Stimulated activated CD4-positive, alpha-beta T cell treated with anti-CD3 and anti-CD28 coated beads, Interleukin-4, amount 100 ng/mL, for 1 hour (primary cell): ENCODE data around the gene EXOC6.
"Not testable (repeated sequence)": the region's sequence is repeated elsewhere in the genome, so short reads cannot be mapped to it uniquely, and the experiment has no call there.

Experiments used
- DNase-seq: peaks from one replicate; pipeline ENCODE4 v3.0.0-alpha.2; 2020

EXOC6 gene

DNA sequence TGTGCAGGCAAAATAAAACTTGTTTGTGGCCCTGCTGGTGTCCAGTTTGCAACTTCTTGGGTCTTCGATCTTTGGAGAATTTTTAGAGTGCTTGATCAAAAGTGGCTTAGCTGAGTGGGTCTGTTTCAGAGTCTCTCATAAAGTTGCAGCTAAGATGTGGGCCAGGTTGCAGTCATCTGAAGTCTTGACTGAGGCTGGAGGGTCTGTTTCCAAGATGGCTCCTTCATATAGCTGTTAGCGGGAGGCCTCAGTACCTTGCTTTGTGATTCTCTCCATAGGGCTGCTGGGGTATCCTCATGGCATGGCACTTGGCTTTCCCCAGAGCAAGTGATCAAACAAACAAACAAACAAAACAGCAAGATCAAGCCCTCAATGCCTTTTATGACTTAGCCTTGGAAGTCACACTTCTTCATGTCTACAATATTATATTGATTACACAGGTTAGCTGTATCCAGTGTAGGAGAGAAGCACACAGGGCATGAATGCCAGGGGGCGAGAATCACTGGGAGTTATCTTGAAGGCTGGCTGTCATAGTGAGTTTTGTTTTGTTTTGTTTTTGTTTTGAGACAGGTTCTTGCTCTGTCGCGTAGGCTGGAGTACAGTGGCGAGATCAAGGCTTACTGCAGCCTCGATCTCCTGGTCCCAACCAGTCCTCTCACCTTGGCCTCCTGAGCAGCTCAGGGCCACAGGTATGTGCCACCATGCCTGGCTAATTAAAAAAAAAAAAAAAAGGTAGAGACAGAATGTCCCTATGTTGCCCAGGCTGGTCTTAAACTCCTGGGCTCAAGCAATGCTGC is 235.6 kb downstream of the EXOC6 start:
- no peak for DNase-seq

DNA sequence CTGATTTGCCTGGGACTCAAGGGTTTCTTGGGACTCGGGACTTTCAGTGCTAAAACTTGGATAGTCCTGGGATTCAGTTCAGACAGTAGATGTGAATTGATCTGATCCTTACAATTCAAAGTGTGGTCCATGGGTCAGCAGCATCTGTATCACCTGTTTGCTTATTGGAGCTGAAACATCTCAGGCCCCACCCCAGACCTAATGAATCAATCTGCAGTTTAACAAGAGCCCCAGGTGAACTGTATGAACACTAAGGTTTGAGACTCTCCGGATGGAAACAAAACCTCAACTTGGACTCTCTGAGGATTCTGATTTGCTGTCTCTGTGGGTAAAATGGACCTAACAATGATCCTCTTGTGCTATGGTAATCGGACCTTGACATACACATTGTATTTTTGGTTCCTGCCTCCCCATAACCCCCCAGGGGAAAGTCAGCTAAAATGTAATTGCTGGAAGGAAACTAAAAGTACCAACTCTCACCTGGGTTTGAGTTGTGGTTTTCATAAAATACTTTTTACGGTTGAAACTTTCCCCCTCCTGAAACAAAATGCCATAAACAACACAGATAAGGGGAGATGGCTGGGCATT is 237.0 kb downstream of the EXOC6 start:
- DNase-seq, result no peak

GRCh38 chr10:93086289-93086688 is 238.0 kb downstream of the EXOC6 start:
- DNase-seq, result no peak

GRCh38 chr10:93087846-93088245 is 239.5 kb downstream of the EXOC6 start:
- DNase-seq, result no peak

GRCh38 chr10:93088466-93088865 is 240.1 kb downstream of the EXOC6 start:
- no peak for DNase-seq

GRCh38 chr10:93090619-93091018 is 242.3 kb downstream of the EXOC6 start:
- no peak for DNase-seq

DNA sequence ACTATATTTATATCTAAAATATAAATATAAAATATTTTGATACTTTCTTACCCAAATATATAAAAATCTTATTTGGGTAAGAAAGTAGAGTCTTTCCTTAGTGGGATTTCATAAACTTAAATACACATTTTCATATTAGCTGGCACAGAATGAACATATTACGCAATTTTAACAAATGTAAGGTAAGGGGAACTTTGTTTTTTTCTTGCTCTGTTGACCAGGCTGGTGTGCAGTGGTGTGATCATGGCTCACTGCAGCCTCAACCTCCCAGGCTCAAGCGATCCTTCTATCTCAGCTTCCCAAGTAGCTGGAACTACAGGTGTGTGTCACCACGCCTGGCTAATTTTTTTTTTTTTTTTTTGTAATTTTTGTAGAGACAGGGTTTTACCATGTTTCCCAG is 243.6 kb downstream of the EXOC6 start:
- no peak for DNase-seq

DNA sequence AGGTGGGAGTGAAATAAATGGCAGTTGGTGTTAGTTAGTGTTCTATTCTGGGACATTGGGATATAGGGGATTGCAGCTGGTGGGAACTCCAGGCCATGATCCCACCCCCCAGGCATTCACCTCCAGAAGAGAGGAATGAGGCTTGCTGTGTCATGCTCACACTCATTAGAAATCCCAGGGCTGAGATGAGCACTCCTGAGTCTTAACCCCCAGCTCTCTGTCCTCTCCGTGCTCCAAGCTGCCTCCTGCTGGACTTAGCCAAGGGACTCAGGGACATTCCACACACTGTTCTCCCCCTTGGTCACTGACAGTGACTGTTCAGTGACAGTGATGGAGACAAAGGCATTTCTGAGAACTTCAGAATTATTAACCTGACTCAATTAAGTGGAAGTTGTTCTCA is 246.9 kb downstream of the EXOC6 start:
- no peak for DNase-seq

DNA sequence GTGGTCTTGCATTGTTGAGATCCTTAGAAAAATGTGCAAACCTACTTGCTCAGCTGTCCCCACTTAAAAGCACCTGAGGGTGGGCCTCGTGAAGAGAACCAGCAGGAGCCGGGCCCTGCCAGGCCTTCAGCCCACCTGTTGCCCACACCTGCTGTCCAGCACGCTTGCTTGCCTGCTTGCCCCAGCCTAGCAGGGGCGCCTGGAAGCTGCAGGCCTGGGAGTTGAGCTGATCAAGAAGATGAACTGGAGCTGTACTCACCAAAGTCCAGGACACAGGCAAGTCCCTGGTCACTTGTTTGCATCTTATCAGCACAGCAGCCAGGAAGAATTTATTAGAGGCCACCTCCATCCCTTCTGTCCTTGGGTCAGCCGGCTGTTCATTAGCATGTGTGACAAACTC is 248.6 kb downstream of the EXOC6 start:
- no peak for DNase-seq

DNA sequence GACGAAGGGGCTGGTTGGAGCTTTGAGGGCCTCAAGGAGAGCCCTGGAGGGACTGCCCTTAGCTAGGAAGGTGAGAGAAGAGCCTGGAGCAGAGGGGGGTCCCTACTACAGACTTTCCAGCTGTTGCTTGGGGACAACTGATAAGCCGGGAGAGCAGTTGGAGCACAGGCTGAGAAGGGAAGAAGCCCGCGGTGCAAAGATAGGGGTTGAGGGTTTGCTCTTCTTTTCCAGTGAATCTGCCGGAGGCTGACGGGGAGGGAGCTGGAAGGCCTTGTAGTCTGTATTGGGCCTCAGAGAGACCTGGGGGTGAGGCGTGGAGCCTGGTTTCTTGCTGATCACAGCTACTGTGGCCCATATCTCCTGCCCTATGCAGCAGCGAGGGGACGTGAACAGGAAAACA is 249.1 kb downstream of the EXOC6 start:
- DNase-seq, result no peak

DNA sequence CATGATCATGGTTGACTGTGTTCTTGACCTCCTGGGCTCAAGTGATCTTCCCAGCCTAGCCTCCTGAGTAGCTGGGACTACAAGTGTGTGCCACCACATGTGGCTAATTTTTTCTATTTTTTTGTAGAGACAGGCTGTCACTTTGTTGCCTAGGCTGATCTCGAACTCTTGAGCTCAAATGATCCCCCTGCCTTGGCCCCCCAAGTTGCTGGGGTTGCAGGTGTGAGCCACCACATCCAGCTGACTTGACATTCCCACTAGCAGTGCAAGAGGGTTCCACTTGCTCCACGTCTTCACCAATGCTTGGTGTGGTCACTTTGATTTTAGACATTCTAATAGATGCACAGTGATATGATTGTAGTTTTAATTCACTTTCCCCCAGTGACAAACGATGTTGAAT is 250.5 kb downstream of the EXOC6 start:
- no peak for DNase-seq

- DNase-seq, result no peak
Observed at GRCh38 chr10:93099670-93100069, 251.3 kb downstream of the EXOC6 start.

- not testable (repeated sequence) for DNase-seq
Observed at GRCh38 chr10:93101148-93101547, 252.8 kb downstream of the EXOC6 start.

- no peak for DNase-seq
Observed at GRCh38 chr10:93103953-93104352, 255.6 kb downstream of the EXOC6 start.

DNA sequence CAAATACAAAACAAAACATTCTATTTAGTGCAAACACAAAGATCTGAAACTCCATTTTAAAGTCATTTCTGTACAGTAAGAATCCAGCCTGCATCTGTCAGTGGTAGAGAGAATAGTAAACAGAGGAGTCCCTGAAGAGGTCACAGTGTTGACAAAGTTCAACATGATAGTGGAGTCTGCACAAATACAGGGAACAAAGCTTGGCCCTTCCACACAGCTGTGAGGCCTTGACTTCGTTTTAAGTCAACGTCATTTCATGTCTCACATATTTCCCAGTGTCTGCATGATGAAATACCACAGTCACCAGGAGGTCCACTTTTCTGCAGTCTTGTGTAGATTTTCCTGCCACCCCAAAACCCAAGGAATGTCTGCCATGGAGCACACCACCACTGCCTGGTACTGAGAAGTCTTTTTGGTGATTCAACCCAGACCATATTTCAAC is 258.3 kb downstream of the EXOC6 start:
- no peak for DNase-seq
